Measurements from ENCODE around the gene CADPS.

GRCh38 chr3:62830727-62831322 is 44.4 kb downstream of the CADPS start:
- no peak for TF ChIP-seq FOXJ3 (CRISPR knock-in tag; IDR thresholded peaks at IDR 0.05; ENCODE audit: borderline replicate concordance)
- TF ChIP-seq CTCF (IDR thresholded peaks at IDR 0.05), result no peak
- TF ChIP-seq JUN (CRISPR knock-in tag; IDR thresholded peaks at IDR 0.05), result no peak
- TF ChIP-seq USF2 (CRISPR knock-in tag; IDR thresholded peaks at IDR 0.05), result no peak
- TF ChIP-seq, protein P1, sequence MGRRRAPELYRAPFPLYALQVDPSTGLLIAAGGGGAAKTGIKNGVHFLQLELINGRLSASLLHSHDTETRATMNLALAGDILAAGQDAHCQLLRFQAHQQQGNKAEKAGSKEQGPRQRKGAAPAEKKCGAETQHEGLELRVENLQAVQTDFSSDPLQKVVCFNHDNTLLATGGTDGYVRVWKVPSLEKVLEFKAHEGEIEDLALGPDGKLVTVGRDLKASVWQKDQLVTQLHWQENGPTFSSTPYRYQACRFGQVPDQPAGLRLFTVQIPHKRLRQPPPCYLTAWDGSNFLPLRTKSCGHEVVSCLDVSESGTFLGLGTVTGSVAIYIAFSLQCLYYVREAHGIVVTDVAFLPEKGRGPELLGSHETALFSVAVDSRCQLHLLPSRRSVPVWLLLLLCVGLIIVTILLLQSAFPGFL (CRISPR knock-in tag; IDR thresholded peaks at IDR 0.05; ENCODE audit: borderline replicate concordance), result no peak
- TF ChIP-seq CBFB (CRISPR knock-in tag; IDR thresholded peaks at IDR 0.05; ENCODE audit: low read depth), result no peak
- TF ChIP-seq, protein P2, sequence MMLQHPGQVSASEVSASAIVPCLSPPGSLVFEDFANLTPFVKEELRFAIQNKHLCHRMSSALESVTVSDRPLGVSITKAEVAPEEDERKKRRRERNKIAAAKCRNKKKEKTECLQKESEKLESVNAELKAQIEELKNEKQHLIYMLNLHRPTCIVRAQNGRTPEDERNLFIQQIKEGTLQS (CRISPR knock-in tag; conservative IDR thresholded peaks at IDR 0.05), result no peak
- no peak for TF ChIP-seq ELF4 (CRISPR knock-in tag; IDR thresholded peaks at IDR 0.05; ENCODE audit: low read depth)
- TF ChIP-seq ZNF121 (CRISPR knock-in tag; IDR thresholded peaks at IDR 0.05), result no peak
- TF ChIP-seq, protein P3, sequence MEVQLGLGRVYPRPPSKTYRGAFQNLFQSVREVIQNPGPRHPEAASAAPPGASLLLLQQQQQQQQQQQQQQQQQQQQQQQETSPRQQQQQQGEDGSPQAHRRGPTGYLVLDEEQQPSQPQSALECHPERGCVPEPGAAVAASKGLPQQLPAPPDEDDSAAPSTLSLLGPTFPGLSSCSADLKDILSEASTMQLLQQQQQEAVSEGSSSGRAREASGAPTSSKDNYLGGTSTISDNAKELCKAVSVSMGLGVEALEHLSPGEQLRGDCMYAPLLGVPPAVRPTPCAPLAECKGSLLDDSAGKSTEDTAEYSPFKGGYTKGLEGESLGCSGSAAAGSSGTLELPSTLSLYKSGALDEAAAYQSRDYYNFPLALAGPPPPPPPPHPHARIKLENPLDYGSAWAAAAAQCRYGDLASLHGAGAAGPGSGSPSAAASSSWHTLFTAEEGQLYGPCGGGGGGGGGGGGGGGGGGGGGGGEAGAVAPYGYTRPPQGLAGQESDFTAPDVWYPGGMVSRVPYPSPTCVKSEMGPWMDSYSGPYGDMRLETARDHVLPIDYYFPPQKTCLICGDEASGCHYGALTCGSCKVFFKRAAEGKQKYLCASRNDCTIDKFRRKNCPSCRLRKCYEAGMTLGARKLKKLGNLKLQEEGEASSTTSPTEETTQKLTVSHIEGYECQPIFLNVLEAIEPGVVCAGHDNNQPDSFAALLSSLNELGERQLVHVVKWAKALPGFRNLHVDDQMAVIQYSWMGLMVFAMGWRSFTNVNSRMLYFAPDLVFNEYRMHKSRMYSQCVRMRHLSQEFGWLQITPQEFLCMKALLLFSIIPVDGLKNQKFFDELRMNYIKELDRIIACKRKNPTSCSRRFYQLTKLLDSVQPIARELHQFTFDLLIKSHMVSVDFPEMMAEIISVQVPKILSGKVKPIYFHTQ (CRISPR knock-in tag; IDR thresholded peaks at IDR 0.05), result no peak
- no peak for TF ChIP-seq MYBL2 (CRISPR knock-in tag; IDR thresholded peaks at IDR 0.05)
- TF ChIP-seq ZNF317 (CRISPR knock-in tag; IDR thresholded peaks at IDR 0.05; ENCODE audit: borderline replicate concordance, low read depth), result no peak
- TF ChIP-seq HMGA2 (CRISPR knock-in tag; IDR thresholded peaks at IDR 0.05), result no peak
- no peak for TF ChIP-seq ARID4B (CRISPR knock-in tag; IDR thresholded peaks at IDR 0.05; ENCODE audit: borderline replicate concordance)
